Upper lobe of left lung (tissue), 6 donors: ENCODE data around the gene AHNAK. TPM values are rescaled to one million over a fixed set of nuclear protein-coding genes. Genes with fewer than 3 reads are reported as not detected.

Experiments
- ATAC-seq, 2 donors: fragments of 200-7000 bp; cut with Tn5 transposase; one replicate each; pipeline ENCODE4 v1.9.1; 2022; ENCODE audit warnings: mild to moderate bottlenecking in 2 of 2, moderate library complexity in 2 of 2; ENCODE audit not compliant: low FRiP score in 2 of 2
- DNase-seq, 2 donors: peaks; one replicate each; pipeline ENCODE4 v3.0.0-alpha.2; 2019 to 2020
- H3K27ac ChIP-seq, 4 donors: fragments of 200-600 bp; sonication (generic); one replicate each; pipeline ENCODE4 v1.5.1; 2016 to 2019
- H3K27me3 ChIP-seq, 4 donors: fragments of 200-600 bp; sonication (generic); one replicate each; pipeline ENCODE4 v1.5.1; 2017 to 2019
- H3K36me3 ChIP-seq, 4 donors: fragments of 200-600 bp; sonication (generic); one replicate each; pipeline ENCODE4 v1.5.1; 2016 to 2019
- H3K4me1 ChIP-seq, 4 donors: fragments of 200-600 bp; sonication (generic); one replicate each; pipeline ENCODE4 v1.5.1; 2018 to 2019
- H3K4me3 ChIP-seq, 4 donors: fragments of 200-600 bp; sonication (generic); one replicate each; pipeline ENCODE4 v1.5.1; 2017 to 2019; ENCODE audit warnings: mild to moderate bottlenecking in 2 of 4, moderate library complexity in 1 of 4
- H3K9me3 ChIP-seq, 4 donors: fragments of 200-600 bp; sonication (generic); one replicate each; pipeline ENCODE4 v1.5.1; 2018 to 2019
- EP300 ChIP-seq, 4 donors: sonication (generic); formaldehyde crosslinking; IDR thresholded peaks; one replicate each; pipeline ENCODE4 v1.5.1; 2017; ENCODE audit warnings: antibody characterized with exemption in 4 of 4, control low read depth in 2 of 4
- POLR2A ChIP-seq, 4 donors: fragments of 450-650 bp; IDR thresholded peaks; one replicate each; pipeline ENCODE4 v1.5.1; 2016 to 2017; ENCODE audit warnings: antibody characterized with exemption in 4 of 4, mild to moderate bottlenecking in 2 of 4
- POLR2AphosphoS5 ChIP-seq, 2 donors: sonication (generic); formaldehyde crosslinking; IDR thresholded peaks; one replicate each; pipeline ENCODE4 v1.5.1; 2017; ENCODE audit warnings: antibody characterized with exemption in 2 of 2
- WGBS, 2 donors: methylation state at CpG; one replicate each; pipeline ENCODE4 v1.1.5; 2017 to 2018; 5-methylcytosine and 5-hydroxymethylcytosine counted together
- total RNA-seq, 6 donors: library from RNA; depleted of rRNA in 4 of 6; stranded (reverse); fragments of >200 nt in 4 of 6; gene quantifications; one replicate each; pipeline versions ENCODE4 v1.1.0 to v1.2.1, GENCODE V29; 2016 to 2021
- TF ChIP-seq, protein P1 (sequence below), 6 experiments: fragments of 450-650 bp in 4 of 6; fragments of 200-600 bp in 2 of 6; sonication (generic) in 2 of 6; IDR thresholded peaks; one replicate each; pipeline ENCODE4 v1.5.1; 2016 to 2019; ENCODE audit warnings: antibody characterized with exemption in 6 of 6
- donor health status: DM: no; HTN: no; CAD: no; lungs with moderate emphysema.
- donor health status: DM: no; HTN: yes; CAD: no; lungs with severe emphysema.

Gene AHNAK
- total RNA-seq, 6 donors from 2014 or later = 583 to 1,153 (median 829) TPM

DNA sequence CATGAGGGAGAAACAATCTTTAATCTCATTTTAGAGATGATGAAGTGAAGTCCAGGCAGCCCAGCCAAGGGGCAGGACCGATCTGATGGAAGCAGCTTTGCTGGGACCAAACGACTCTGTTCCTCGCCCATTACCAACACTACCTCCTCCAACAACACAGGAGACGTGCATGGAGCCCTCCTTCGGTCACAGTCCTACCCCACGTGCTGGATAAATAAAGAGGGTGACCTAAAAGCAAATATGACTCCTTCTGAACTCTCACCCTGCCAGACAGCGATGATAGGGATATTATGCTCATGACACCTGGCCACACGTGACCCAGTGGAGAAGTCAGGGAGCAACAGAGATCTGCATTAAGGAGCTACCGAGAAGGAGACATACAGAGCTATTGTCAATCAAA, 101.8 kb downstream of the AHNAK start:
- DNase-seq (no peak), ATAC-seq (peak in 1 of 2 donors; percentile 30)
- Histone ChIP-seq H3K27ac (peak overlapping the region; percentile 80 to 87 (median 84)), H3K9me3 (no peaks in the 10 kb centered on the region), H3K4me1 (peaks cover 27 to 37% (median 31%) of the 10 kb centered on the region in 4 donors), H3K4me3 (peak overlapping the region in 3 of 4 donors; percentile 29 to 39 (median 35)), H3K36me3 (no peaks in the 10 kb centered on the region), H3K27me3 (no peaks in the 10 kb centered on the region)
- 39 to 42% methylated on average over 9 of the region's 9 CpGs for WGBS, 2 donors
- no peak for TF ChIP-seq POLR2A (IDR thresholded peaks at IDR 0.05)
- TF ChIP-seq, protein P1, sequence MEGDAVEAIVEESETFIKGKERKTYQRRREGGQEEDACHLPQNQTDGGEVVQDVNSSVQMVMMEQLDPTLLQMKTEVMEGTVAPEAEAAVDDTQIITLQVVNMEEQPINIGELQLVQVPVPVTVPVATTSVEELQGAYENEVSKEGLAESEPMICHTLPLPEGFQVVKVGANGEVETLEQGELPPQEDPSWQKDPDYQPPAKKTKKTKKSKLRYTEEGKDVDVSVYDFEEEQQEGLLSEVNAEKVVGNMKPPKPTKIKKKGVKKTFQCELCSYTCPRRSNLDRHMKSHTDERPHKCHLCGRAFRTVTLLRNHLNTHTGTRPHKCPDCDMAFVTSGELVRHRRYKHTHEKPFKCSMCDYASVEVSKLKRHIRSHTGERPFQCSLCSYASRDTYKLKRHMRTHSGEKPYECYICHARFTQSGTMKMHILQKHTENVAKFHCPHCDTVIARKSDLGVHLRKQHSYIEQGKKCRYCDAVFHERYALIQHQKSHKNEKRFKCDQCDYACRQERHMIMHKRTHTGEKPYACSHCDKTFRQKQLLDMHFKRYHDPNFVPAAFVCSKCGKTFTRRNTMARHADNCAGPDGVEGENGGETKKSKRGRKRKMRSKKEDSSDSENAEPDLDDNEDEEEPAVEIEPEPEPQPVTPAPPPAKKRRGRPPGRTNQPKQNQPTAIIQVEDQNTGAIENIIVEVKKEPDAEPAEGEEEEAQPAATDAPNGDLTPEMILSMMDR (IDR thresholded peaks at IDR 0.05) = no peak
- no peak for TF ChIP-seq EP300 (IDR thresholded peaks at IDR 0.05)
- no peak for TF ChIP-seq POLR2AphosphoS5 (IDR thresholded peaks at IDR 0.05)

DNA sequence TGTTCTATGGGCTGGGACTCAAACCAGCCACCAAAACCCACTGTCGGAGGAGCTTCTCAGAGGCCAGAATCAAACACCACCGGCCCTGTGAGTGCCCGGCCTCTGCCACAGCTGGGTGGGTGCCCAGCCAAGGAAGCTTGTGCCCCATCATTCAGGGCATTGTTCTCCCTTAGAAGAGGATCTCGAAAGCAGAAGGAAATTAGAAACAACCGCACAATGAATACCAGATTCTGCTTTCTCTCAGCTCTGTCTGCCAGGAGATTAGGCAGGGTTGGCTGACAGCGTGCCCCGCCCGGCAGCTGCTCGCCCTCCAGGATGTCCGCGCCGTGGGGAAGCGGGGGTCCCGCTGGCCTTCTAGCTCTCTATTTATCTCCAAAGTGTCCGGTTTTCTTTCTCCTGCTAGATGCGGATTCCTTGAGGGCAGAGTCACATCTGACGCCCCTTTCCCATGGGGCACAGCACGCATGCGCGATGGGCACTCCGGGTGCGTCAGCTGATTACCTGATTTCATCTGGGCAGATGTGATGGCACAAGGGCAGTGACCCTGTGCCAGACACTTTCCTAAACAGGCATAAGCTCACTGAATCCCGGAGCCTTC, 102.3 kb downstream of the AHNAK start:
- Histone ChIP-seq H3K4me3 (peak overlapping the region in 3 of 4 donors; percentile 29 to 39 (median 35)), H3K36me3 (no peaks in the 10 kb centered on the region), H3K27me3 (no peaks in the 10 kb centered on the region), H3K27ac (peak overlapping the region; percentile 80 to 87 (median 84)), H3K4me1 (peaks cover 29 to 39% (median 32%) of the 10 kb centered on the region in 4 donors), H3K9me3 (no peaks in the 10 kb centered on the region)
- DNase-seq (peak; percentile 31 to 88), ATAC-seq (peak; percentile 61 to 79)
- peak in 1 of 4 donors; percentile 46 for TF ChIP-seq POLR2A (IDR thresholded peaks at IDR 0.05)
- TF ChIP-seq, protein P1 (IDR thresholded peaks at IDR 0.05) = no peak
- no peak for TF ChIP-seq EP300 (IDR thresholded peaks at IDR 0.05)
- peak in 1 of 2 donors; percentile 55 for TF ChIP-seq POLR2AphosphoS5 (IDR thresholded peaks at IDR 0.05)
- 29 to 32% methylated on average over 22 to 23 of the region's 23 CpGs for WGBS, 2 donors

DNA sequence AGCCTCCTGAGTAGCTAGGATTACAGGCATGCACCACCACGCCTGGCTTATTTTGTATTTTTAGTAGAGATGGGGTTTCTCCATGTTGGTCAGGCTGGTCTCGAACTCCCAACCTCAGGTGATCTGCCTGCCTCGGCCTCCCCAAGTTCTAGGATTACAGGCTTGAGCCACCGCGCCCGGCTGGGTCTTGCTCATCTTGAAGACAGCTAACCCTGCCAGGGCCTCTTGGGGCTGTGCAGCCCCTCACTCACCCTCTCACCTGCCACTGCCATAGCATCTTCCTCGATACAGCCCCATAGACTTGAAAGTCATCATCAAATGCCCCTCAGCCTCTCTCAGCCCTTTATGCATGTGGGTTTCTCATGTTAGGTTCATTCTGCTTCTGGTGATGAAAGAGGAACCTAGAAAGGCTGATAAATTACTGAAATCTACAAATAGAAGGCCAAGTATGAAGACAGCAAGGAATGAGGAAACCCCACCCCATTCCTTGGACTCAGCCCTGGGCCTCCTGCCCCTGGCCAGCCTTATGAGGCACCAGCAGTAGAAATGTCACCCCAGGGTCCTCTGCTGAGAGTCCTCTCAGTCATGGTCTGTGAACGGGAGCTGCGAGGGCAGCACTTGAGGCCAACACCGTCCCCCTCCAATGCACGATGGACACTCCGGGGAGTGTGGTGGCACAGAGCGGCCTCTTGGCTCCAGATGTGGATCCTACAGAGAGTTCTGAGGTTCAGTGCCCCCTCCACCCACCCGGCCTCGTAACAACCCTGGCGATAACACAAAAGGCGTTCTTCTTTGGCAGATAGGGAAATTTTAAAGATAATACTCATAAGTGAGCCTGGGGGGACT, 103.0 kb downstream of the AHNAK start:
- H3K4me1 ChIP-seq = peaks cover 29 to 39% (median 32%) of the 10 kb centered on the region in 4 donors
- H3K36me3 ChIP-seq = no peaks in the 10 kb centered on the region
- 75 to 88% methylated on average over 15 to 17 of the region's 17 CpGs for WGBS, 2 donors
- ATAC-seq = peak; percentile 54 to 81
- peak overlapping the region in 1 of 4 donors; percentile 39 for H3K4me3 ChIP-seq
- H3K27ac ChIP-seq = peak overlapping the region; percentile 80 to 87 (median 84)
- H3K9me3 ChIP-seq = no peaks in the 10 kb centered on the region
- peak; percentile 33 to 44 for DNase-seq
- TF ChIP-seq POLR2AphosphoS5 (IDR thresholded peaks at IDR 0.05) (no peak), EP300 (IDR thresholded peaks at IDR 0.05) (no peak)
- TF ChIP-seq, protein P1 (IDR thresholded peaks at IDR 0.05) = no peak
- no peaks in the 10 kb centered on the region for H3K27me3 ChIP-seq

DNA sequence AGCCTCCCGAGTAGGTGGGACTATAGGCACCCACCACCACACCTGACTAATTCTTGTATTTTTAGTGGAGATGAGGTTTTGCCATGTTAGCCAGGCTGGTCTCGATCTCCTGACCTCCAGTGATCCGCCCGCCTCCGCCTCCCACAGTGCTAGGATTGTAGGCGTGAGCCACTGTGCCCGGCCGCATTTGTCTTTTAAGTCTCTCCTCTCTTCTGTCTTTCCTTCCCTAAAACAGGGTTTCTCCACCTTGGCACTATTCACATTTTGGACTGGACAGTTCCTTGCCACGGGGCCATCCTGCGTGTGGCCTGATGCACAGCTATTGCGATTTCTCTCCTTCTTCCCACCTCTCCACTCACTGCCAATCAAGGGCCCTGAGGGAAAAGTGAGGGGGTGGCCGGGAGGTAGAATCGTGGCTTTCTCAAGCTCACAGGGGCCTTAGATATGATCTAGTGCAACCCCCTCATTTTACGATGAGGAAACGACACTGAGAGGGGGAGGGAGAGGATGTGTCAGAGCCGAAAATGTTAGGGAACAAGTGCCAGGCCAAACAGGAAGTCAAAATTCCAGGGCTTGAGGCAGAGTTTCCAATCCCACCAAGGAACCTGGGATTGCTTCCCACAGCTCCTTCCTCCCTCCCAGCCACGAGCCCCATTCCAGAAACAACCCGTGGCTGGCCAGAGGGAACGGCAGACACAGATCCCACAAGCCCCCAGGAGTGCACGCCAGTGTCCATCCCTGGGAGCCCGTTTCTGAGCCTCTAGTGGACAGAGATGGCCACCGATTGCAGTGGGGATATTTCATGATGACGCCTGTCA, 106.6 kb downstream of the AHNAK start:
- TF ChIP-seq POLR2A (IDR thresholded peaks at IDR 0.05) (no peak), EP300 (IDR thresholded peaks at IDR 0.05) (no peak), POLR2AphosphoS5 (IDR thresholded peaks at IDR 0.05) (no peak)
- TF ChIP-seq, protein P1 (IDR thresholded peaks at IDR 0.05) = no peak
- Histone ChIP-seq H3K4me1 (peaks cover 27 to 37% (median 28%) of the 10 kb centered on the region in 4 donors), H3K4me3 (no peak overlapping the region), H3K9me3 (no peaks in the 10 kb centered on the region), H3K27me3 (no peaks in the 10 kb centered on the region), H3K27ac (peak overlapping the region; percentile 46 to 74 (median 72)), H3K36me3 (no peaks in the 10 kb centered on the region)
- WGBS, 2 donors = 53 to 54% methylated on average over 15 to 23 of the region's 23 CpGs
- no peak for DNase-seq
- ATAC-seq = peak in 1 of 2 donors; percentile 51
